Ishikawa (cell line): ENCODE measurements around the gene CX3CR1.

Experiments
- CEBPB ChIP-seq: IDR thresholded peaks from 2 replicates; pipeline ENCODE4 v1.6.1; 2012
- CREB1 ChIP-seq: IDR thresholded peaks from 2 replicates; pipeline ENCODE4 v1.6.1; 2012; ENCODE audit warnings: low read depth
- EGR1 ChIP-seq: IDR thresholded peaks from 2 replicates; pipeline ENCODE4 v1.6.1; 2012
- EP300 ChIP-seq: IDR thresholded peaks from 2 replicates; pipeline ENCODE4 v1.6.1; 2012; ENCODE audit warnings: borderline replicate concordance
- FOXM1 ChIP-seq: IDR thresholded peaks from 2 replicates; pipeline ENCODE4 v1.6.1; 2012; ENCODE audit warnings: low read depth, borderline replicate concordance
- MAX ChIP-seq: IDR thresholded peaks from 2 replicates; pipeline ENCODE4 v1.6.1; 2012
- NFIC ChIP-seq: IDR thresholded peaks from 2 replicates; pipeline ENCODE4 v1.6.1; 2012
- RAD21 ChIP-seq: IDR thresholded peaks from 2 replicates; pipeline ENCODE4 v1.6.1; 2012; ENCODE audit warnings: low read depth
- REST ChIP-seq: IDR thresholded peaks from 2 replicates; pipeline ENCODE4 v1.6.1; 2012; ENCODE audit warnings: low read depth, mild to moderate bottlenecking
- TAF1 ChIP-seq: IDR thresholded peaks from 2 replicates; pipeline ENCODE4 v1.6.1; 2012; ENCODE audit warnings: low read depth, mild to moderate bottlenecking
- TCF12 ChIP-seq: IDR thresholded peaks from 2 replicates; pipeline ENCODE4 v1.6.1; 2012; ENCODE audit warnings: low read depth
- TEAD4 ChIP-seq: IDR thresholded peaks from 2 replicates; pipeline ENCODE4 v1.6.1; 2012
- USF1 ChIP-seq: IDR thresholded peaks from 2 replicates; pipeline ENCODE4 v1.6.1; 2012
- YY1 ChIP-seq: IDR thresholded peaks from 2 replicates; pipeline ENCODE4 v1.6.1; 2012; ENCODE audit warnings: low read depth
- ZBTB7A ChIP-seq: IDR thresholded peaks from 2 replicates; pipeline ENCODE4 v1.6.1; 2012; ENCODE audit warnings: low read depth

The CX3CR1 gene

GRCh38 chr3:39289107-39289506, 9.3 kb upstream of the CX3CR1 start:
- TF ChIP-seq RAD21 (no peak), EP300 (no peak), MAX (no peak), TEAD4 (no peak), FOXM1 (no peak), CREB1 (no peak), EGR1 (no peak), ZBTB7A (no peak), NFIC (no peak), TCF12 (no peak), CEBPB (no peak), YY1 (no peak), USF1 (no peak)

- peak; percentile 98 for TF ChIP-seq RAD21
- no peak for TF ChIP-seq REST
Observed at GRCh38 chr3:39288300-39288808, 8.5 kb upstream of the CX3CR1 start.

- no peak for TF ChIP-seq NFIC
- no peak for TF ChIP-seq REST
- no peak for TF ChIP-seq EP300
- no peak for TF ChIP-seq MAX
Observed at GRCh38 chr3:39287216-39288164, 7.7 kb upstream of the CX3CR1 start.

- TF ChIP-seq EGR1 (no peak), MAX (no peak), TAF1 (no peak), CREB1 (no peak), TEAD4 (no peak), NFIC (no peak), TCF12 (no peak), EP300 (no peak), RAD21 (no peak), FOXM1 (no peak)
Observed at GRCh38 chr3:39286771-39287170, 6.9 kb upstream of the CX3CR1 start.

GRCh38 chr3:39285332-39285731, 5.5 kb upstream of the CX3CR1 start:
- no peak for TF ChIP-seq FOXM1
- TF ChIP-seq MAX, result no peak
- no peak for TF ChIP-seq EP300
- no peak for TF ChIP-seq TAF1
- TF ChIP-seq TEAD4, result no peak
- TF ChIP-seq ZBTB7A, result no peak
- TF ChIP-seq CREB1, result no peak
- no peak for TF ChIP-seq NFIC
- no peak for TF ChIP-seq USF1
- no peak for TF ChIP-seq CEBPB
- no peak for TF ChIP-seq RAD21
- no peak for TF ChIP-seq YY1
- no peak for TF ChIP-seq EGR1
- no peak for TF ChIP-seq REST
